Right lobe of liver (tissue), 6 donors: Measurements from ENCODE around the gene ZC3H13. TPM values are rescaled to one million over a fixed set of nuclear protein-coding genes. Genes with fewer than 3 reads are reported as not detected.

Source experiments
- ATAC-seq, 4 donors: fragments of 200-7000 bp; cut with Tn5 transposase; one replicate each; pipeline ENCODE4 v1.9.1; 2020; ENCODE audit warnings: mild to moderate bottlenecking in 4 of 4, moderate library complexity in 4 of 4
- DNase-seq, 3 donors: peaks; one replicate each; pipeline ENCODE4 v3.0.0-alpha.2; 2020
- H3K27ac ChIP-seq, 3 donors: fragments of 200-600 bp; one replicate each; pipeline ENCODE4 v1.8.0; 2022
- H3K27me3 ChIP-seq, 2 donors: fragments of 200-600 bp; one replicate each; pipeline ENCODE4 v1.8.0; 2022
- H3K36me3 ChIP-seq, 4 donors: fragments of 200-600 bp; sonication (generic) in 1 of 4; one replicate each; pipeline versions ENCODE4 v1.5.1 to v1.8.0; 2017 to 2022; ENCODE audit warnings: control low read depth in 1 of 4
- H3K4me1 ChIP-seq, 4 donors: fragments of 200-600 bp; sonication (generic) in 1 of 4; one replicate each; pipeline versions ENCODE4 v1.5.1 to v1.8.0; 2017 to 2022; ENCODE audit warnings: control low read depth in 1 of 4
- H3K4me3 ChIP-seq, 3 donors: fragments of 200-600 bp; one replicate each; pipeline ENCODE4 v1.8.0; 2022
- H3K9me3 ChIP-seq, 4 donors: fragments of 200-600 bp; sonication (generic) in 1 of 4; one replicate each; pipeline versions ENCODE4 v1.5.1 to v1.8.0; 2017 to 2022; ENCODE audit warnings: control low read depth in 1 of 4
- POLR2A ChIP-seq: fragments of 450-650 bp; IDR thresholded peaks from one replicate; pipeline ENCODE4 v1.6.1; 2017; ENCODE audit warnings: antibody characterized with exemption, mild to moderate bottlenecking
- WGBS: methylation state at CpG from one replicate; pipeline ENCODE4 v1.1.6; 2018; ENCODE audit warnings: low coverage, low lambda C conversion rate; ENCODE audit not compliant: insufficient coverage; ENCODE audit errors: missing lambda C conversion rate; 5-methylcytosine and 5-hydroxymethylcytosine counted together
- intact Hi-C, 2 donors: fragments of 100-400 bp; cut with DNase I; formaldehyde crosslinking; loops; one replicate each; pipeline versions ENCODE4 v1.11.2 to v1.14.1; 2022
- total RNA-seq, 6 experiments: library from RNA; depleted of rRNA in 2 of 6; stranded (reverse); fragments of >200 nt in 2 of 6; fragmentation: NEBNext Ultra II Directional in 3 of 6; extraction: Animal tissue kit (Norgen Biotek cat#: 25700) in 3 of 6; gene quantifications; one replicate each; pipeline versions ENCODE4 v1.1.0 to v1.2.4, GENCODE V29; 2016 to 2023
- TF ChIP-seq, protein P1 (sequence below), 4 donors: fragments of 200-600 bp in 3 of 4; fragments of 450-650 bp in 1 of 4; IDR thresholded peaks; one replicate each; pipeline versions ENCODE4 v1.5.1 to v1.8.0; 2016 to 2022; ENCODE audit warnings: antibody characterized with exemption in 4 of 4, mild to moderate bottlenecking in 2 of 4
- donor health status: DM: no; HTN: yes; CAD: no.
- donor health status: DM: no; HTN: no; CAD: no.
- donor health status: DM: no; HTN: no; CAD: no.
- donor health status: DM: no; HTN: yes; CAD: no.
- donor health status: DM: no; HTN: yes; CAD: no.

The ZC3H13 gene
- total RNA-seq, 6 experiments from 2014 or later = 20.3 to 52.8 (median 50.3) TPM

DNA sequence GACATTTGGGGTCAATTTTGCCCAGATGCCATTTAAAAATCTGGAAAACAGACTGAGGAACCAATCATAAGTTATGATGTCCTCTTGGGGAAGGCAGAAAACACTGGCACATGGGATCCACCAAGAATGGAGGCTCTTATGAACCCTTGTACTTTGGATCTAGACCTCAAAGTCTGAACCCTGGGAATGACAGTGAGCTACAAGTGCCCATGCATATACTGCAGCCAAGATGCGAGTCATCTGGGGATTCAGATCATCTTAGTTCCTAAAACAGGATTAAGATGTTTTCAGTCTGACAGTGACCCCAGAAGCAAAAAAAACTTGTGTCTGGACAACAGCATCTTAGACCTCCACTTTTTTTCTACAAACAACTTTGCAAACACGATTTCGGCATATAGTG, 100.8 kb downstream of the ZC3H13 start:
- no peak for TF ChIP-seq POLR2A
- TF ChIP-seq, protein P1, sequence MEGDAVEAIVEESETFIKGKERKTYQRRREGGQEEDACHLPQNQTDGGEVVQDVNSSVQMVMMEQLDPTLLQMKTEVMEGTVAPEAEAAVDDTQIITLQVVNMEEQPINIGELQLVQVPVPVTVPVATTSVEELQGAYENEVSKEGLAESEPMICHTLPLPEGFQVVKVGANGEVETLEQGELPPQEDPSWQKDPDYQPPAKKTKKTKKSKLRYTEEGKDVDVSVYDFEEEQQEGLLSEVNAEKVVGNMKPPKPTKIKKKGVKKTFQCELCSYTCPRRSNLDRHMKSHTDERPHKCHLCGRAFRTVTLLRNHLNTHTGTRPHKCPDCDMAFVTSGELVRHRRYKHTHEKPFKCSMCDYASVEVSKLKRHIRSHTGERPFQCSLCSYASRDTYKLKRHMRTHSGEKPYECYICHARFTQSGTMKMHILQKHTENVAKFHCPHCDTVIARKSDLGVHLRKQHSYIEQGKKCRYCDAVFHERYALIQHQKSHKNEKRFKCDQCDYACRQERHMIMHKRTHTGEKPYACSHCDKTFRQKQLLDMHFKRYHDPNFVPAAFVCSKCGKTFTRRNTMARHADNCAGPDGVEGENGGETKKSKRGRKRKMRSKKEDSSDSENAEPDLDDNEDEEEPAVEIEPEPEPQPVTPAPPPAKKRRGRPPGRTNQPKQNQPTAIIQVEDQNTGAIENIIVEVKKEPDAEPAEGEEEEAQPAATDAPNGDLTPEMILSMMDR (IDR thresholded peaks at IDR 0.05) = no peak
- WGBS = 82% methylated on average over 3 of the region's 3 CpGs
- DNase-seq (no peak), ATAC-seq (peak; percentile 21 to 58 (median 26))
- H3K36me3 ChIP-seq = peaks cover 0 to 20% (median 6%) of the 10 kb centered on the region in 4 donors
- no peak overlapping the region for H3K27ac ChIP-seq
- no peaks in the 10 kb centered on the region for H3K4me1 ChIP-seq
- intact Hi-C loops = no loop called here
- H3K4me3 ChIP-seq = no peak overlapping the region
- H3K27me3 ChIP-seq = no peaks in the 10 kb centered on the region
- no peaks in the 10 kb centered on the region for H3K9me3 ChIP-seq

DNA sequence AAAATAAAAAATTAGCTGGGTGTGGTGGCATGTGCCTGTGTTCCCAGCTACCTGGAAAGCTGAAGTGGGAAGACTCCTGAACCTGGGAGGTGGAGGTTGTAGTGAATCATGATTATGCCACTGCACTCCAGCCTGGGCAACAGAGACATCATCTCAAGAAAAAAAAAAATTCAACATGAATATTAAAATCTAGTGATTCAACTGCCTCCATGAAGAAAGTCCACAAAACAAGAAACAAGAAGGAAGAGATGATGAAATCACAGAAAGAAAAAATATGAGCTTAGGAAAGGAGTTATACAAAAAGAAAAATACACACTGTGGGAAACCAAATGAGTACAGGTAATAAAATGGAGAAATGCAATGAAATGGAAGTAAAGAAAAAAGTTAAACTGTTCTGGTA, 101.4 kb downstream of the ZC3H13 start:
- DNase-seq (no peak), ATAC-seq (no peak)
- no peaks in the 10 kb centered on the region for H3K9me3 ChIP-seq
- no peak for TF ChIP-seq POLR2A
- TF ChIP-seq, protein P1 (IDR thresholded peaks at IDR 0.05) = no peak
- peaks cover 0 to 15% (median 1%) of the 10 kb centered on the region in 4 donors for H3K36me3 ChIP-seq
- no peaks in the 10 kb centered on the region for H3K27me3 ChIP-seq
- H3K4me1 ChIP-seq = no peaks in the 10 kb centered on the region
- no peak overlapping the region for H3K4me3 ChIP-seq
- intact Hi-C loops = no loop called here
- no peak overlapping the region for H3K27ac ChIP-seq

DNA sequence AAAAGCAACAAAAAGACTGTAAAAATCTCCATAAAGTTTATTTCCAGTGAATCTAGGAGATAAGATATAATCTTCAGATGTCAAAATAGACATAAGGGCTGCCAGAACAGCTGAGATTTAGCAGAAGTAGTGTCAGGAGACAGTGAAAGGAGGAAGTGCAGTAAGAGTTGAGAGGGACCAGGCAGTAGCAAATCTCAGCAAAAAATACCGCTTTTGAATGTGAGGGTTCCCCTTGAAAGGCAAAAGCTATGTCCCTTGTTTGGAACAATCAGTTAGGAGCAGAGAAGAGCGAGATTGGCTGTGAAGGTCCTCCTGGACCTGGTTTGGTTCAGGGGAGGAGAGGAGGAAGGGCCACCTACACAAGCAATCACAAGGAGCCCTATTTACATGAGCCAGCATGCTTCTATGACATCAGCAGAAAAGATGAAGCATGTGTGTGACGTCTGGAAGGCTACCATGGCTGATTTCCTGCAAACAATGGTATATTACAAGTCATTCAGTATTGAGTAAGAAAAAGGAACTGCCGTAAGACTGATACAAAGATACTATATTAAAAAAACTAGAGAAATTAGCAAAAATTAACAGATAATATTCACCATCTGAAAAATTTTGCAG, 102.1 kb downstream of the ZC3H13 start:
- peak; percentile 28 to 68 (median 60) for ATAC-seq
- H3K4me1 ChIP-seq = no peaks in the 10 kb centered on the region
- H3K4me3 ChIP-seq = no peak overlapping the region
- H3K9me3 ChIP-seq = no peaks in the 10 kb centered on the region
- peak overlapping the region in 1 of 3 donors; percentile 20 for H3K27ac ChIP-seq
- H3K36me3 ChIP-seq = peaks cover 0 to 9% (median 0%) of the 10 kb centered on the region in 4 donors
- TF ChIP-seq, protein P1 (IDR thresholded peaks at IDR 0.05) = no peak
- TF ChIP-seq POLR2A = no peak
- WGBS = 72% methylated on average over 4 of the region's 4 CpGs
- H3K27me3 ChIP-seq = no peaks in the 10 kb centered on the region
- intact Hi-C loops = no loop called here
- no peak for DNase-seq

DNA sequence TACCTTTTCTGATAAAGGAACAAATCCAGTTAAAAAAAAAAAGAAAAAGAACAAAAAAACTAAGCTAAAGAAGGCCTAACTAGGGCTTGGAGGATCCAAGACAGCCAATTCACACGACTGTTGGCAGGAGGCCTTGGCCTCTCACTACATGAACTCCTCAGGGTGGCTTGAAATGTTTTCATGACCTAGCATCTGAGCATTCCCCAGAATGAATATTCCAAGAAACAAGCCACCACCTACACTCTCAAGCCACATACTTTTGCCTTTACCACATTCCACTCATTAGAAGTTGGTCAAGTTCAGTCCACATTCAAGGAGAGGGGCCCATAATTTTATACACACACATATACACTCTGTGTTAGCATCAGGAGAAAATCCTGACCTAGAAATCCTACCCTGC, 103.4 kb downstream of the ZC3H13 start:
- 86% methylated on average over 1 of the region's 1 CpG for WGBS
- Histone ChIP-seq H3K27ac (no peak overlapping the region), H3K9me3 (no peaks in the 10 kb centered on the region), H3K36me3 (no peaks in the 10 kb centered on the region), H3K4me1 (no peaks in the 10 kb centered on the region), H3K4me3 (no peak overlapping the region), H3K27me3 (no peaks in the 10 kb centered on the region)
- peak in 1 of 3 donors; percentile 12 for DNase-seq
- ATAC-seq = no peak
- intact Hi-C loops = no loop called here
- TF ChIP-seq, protein P1 (IDR thresholded peaks at IDR 0.05) = no peak
- TF ChIP-seq POLR2A = no peak

DNA sequence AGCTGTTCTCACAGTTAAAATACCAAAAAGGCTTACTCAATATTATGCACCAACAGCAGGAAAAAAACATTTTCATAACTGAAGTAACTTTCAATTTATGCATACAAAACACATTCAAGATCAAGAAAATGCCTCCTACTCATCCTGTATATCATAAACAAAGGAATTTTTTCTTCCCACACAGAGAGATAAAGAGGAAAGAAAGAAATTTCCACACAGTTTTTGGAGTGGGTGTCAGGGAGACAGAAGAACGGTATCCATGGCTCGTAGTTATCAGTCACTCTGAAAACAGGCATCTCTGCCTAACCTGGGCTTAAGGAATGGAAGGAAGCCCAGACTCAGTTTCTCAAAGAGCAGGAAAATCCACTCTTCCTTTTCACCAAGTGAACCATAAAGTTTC, 108.6 kb downstream of the ZC3H13 start:
- H3K36me3 ChIP-seq = no peaks in the 10 kb centered on the region
- H3K4me3 ChIP-seq = no peak overlapping the region
- H3K27ac ChIP-seq = no peak overlapping the region
- no peaks in the 10 kb centered on the region for H3K9me3 ChIP-seq
- WGBS = 80% methylated on average over 2 of the region's 2 CpGs
- TF ChIP-seq, protein P1 (IDR thresholded peaks at IDR 0.05) = no peak
- no peak for TF ChIP-seq POLR2A
- no peaks in the 10 kb centered on the region for H3K4me1 ChIP-seq
- ATAC-seq (no peak), DNase-seq (no peak)
- intact Hi-C loops = no loop called here
- H3K27me3 ChIP-seq = no peaks in the 10 kb centered on the region
